Left forelimb (tissue), 1 donor: ENCODE measurements around the gene MDP1.

Experiments used
- DNase-seq: peaks from one replicate; pipeline ENCODE4 v3.0.0-alpha.2; 2018; ENCODE audit warnings: low spot score

The MDP1 gene

DNA sequence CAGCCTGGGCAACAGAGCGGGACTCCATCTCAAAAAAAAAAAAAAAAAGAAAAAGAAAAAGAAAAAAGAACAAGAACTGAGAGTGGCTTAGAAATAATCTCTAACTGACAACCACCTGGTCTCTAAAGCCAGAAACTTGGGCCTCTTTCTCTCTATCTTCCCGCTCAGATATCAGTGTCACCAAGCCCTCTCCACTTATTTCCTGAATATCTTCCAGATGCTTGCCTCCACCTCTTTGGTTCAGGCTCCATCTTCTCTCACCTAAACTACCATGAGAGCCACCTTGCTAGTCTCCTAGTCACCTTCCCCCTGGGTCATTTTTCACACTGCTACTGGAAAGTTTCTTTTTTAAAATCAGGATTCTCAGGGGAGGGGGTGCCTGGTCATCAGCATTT is 18.8 kb downstream of the MDP1 start:
- DNase-seq = no peak

- no peak for DNase-seq
Observed at GRCh38 chr14:24196071-24197055, 19.5 kb downstream of the MDP1 start.

- peak; percentile 94 for DNase-seq
Observed at GRCh38 chr14:24195186-24196070, 20.4 kb downstream of the MDP1 start, which contains the start of gene TM9SF1. Gene TM9SF1, minus strand, starts transcription at chr14:24195441. Its CDS starts 422 bp downstream, at chr14:24195019.

DNA sequence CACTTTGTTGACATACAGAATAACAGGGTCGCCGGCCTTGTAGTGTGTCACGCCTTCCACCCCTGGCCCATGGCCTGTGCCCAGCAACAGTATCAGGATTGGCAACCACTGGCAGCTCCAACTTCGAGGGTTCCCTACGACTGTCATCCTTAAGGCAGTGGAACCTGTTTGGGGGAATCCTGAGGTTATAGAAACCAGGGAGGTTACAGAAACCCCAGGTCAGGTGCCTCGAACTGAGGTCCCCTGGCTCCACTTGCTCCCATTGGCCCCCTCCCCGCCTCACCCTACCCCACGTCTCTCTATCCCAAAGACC is 21.0 kb downstream of the MDP1 start:
- no peak for DNase-seq

- DNase-seq = no peak
Observed at GRCh38 chr14:24194186-24194872, 21.5 kb downstream of the MDP1 start.

GRCh38 chr14:24192933-24193332 is 22.9 kb downstream of the MDP1 start:
- DNase-seq = no peak

- no peak for DNase-seq
Observed at GRCh38 chr14:24190416-24190815, 25.4 kb downstream of the MDP1 start.

- no peak for DNase-seq
Observed at GRCh38 chr14:24189460-24189859, 26.4 kb downstream of the MDP1 start.

DNA sequence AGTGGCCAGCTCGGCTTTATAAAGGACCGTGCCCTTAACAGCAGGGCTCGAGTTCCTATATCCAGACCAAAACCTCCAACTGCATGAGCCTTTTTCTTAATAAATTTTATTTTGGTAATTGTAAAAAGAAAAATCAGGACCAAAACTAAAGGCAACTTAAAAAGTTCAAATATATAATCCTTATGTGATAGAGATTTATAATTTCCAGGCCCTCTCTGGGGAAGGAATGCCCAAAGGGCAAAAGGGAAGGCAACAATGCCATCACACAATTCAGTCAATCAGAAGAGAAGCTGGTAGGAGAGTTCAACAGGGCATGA is 26.8 kb downstream of the MDP1 start:
- no peak for DNase-seq

DNA sequence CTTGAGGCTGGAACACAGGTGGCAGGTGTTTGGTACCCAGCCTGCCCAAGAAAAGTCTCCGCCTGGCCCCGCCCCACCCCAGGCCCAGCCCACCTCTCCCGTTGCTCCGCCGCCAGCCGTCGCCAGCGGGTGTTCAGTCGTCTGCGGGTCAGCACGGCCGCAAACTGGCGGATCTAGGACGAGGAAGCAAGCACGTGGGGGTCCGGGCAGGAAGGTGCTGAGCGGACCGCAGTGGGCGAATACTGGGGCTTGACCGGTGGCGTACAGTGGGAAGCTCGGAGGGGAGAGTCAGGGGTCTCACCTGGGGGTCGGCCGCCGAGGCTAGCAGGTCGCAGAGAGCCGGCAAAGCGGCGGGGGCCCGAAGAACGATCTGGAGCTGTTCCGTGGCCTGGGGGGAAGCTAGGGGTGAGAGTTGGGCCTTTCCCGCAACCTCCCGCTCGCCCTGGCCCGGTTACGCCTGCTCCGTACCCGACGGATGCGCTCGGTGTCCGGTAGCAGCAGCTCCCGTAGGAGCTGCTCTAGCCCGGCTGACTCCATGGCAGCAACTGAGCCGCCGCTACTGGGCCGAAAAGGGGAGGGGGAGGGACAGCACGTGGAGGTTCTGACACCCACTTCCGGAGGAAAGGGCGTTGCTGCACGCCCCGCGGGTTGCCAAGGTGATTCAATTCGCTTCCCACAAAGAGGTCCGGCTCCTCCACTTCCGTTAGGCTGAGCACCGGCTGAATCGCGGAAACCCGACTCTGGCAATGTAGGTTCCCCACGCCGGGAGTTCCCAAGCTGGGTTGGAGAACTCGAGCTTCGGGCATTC is 27.4 kb downstream of the MDP1 start, which contains the start of gene IPO4:
Gene IPO4, minus strand, starts transcription at position 566 of the 808 bp plus-strand sequence. Its CDS starts 29 bp downstream, at position 537.
- peak; percentile 95 for DNase-seq

GRCh38 chr14:24187539-24187915 is 28.3 kb downstream of the MDP1 start:
- DNase-seq = no peak

- peak; percentile 55 for DNase-seq
Observed at GRCh38 chr14:24186831-24187538, 28.9 kb downstream of the MDP1 start.

DNA sequence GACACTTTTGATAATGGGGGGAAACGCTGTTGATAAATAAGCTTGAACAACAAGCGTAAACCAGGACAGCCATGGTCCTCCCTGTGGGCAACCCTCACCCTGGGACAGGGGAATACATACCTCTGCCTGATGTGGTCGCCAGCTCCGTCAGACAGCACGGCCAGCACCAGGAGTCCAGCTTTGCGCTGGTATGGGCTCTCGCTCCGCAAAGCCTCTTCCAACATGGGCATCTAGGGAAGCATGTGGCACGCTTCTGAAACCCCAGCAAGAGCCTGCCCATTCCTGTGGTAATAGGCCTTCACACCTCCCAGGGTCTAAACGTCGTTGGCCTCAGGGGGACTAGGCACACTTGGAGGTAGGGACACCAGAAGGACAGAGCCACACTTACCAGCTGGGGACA is 30.1 kb downstream of the MDP1 start:
- no peak for DNase-seq

GRCh38 chr14:24185026-24185425 is 30.8 kb downstream of the MDP1 start:
- DNase-seq = peak; percentile 59

DNA sequence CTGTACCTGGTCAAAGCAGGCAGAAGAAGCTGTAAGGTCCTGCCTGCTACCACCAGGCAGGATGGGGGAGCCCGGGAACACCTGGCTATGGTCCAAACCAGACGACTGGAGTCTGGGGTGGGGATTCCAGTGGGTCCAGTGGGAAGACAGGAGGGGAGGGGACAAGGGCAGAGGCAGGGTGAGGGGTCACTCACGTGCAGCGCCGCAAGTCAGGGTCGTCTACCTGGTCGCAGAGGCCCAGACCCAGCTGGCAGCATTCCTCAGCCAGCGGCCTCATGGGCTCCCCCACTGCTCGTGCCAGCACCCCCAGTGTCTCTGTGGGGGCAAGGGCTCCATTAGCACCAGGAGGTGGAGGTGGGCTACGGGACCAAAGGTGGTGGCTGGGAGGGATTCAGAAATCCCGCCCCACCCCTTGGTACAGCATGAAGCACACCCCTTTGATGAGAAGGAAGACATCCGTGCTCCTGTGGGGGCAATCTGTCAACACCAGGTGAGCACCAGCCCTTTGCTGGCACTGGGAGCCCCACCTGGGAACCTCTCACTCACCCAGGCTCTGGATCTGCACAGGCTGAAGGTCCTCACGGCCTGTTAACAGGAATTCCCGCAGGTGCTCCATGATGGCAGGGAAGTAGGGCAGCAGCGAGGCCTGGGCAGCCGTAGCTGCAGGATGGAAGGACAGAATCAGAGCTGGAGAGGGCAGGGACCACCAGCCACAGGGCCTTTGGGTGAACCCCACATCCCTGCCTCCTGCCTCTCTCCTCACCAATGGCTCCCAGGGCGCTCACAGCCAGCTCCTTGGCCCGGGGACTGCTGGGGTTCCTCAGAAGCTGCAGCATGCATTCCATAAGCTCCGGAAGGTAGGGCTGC is 31.5 kb downstream of the MDP1 start:
- peak; percentile 44 for DNase-seq

GRCh38 chr14:24183014-24183481 is 32.8 kb downstream of the MDP1 start:
- DNase-seq = peak; percentile 44

- peak; percentile 53 for DNase-seq
Observed at GRCh38 chr14:24182110-24182882, 33.6 kb downstream of the MDP1 start.

GRCh38 chr14:24181371-24182077 is 34.3 kb downstream of the MDP1 start:
- peak; percentile 60 for DNase-seq
